ENCODE data around the gene MT2A. TPM values are rescaled to one million over a fixed set of nuclear protein-coding genes. Genes with fewer than 3 reads are reported as not detected.

Gene MT2A
- total and polyA plus RNA-seq, 2 of the 13 experiments (the other 11 are each of a cell fraction or from before 2014, with no cell fraction given): 135 to 371 TPM

GRCh38 chr16:56606476-56607108 lies 1.8 kb upstream of the MT2A start (continued):
- TF ChIP-seq NFIB (CRISPR knock-in tag; IDR thresholded peaks at IDR 0.05; ENCODE audit: borderline replicate concordance) (no peak), NFIC (IDR thresholded peaks at IDR 0.05; ENCODE audit: low read length) (peak; percentile 71; the same call in 1 of the 2 replicates), GFI1 (CRISPR knock-in tag; IDR thresholded peaks at IDR 0.05; ENCODE audit: borderline replicate concordance) (peak; percentile 51; the same call in 1 of the 2 replicates), ZBTB7A (CRISPR knock-in tag; IDR thresholded peaks at IDR 0.05) (no peak), SAP130 (CRISPR knock-in tag; IDR thresholded peaks at IDR 0.05; ENCODE audit: low read depth) (no peak; the same call in 1 of the 2 replicates), TRIM22 (IDR thresholded peaks at IDR 0.05) (no peak), RAD21 (CRISPR knock-in tag; IDR thresholded peaks at IDR 0.05) (no peak), ZNF136 (CRISPR knock-in tag; IDR thresholded peaks at IDR 0.05; ENCODE audit: low read depth) (peak; percentile 75; the same call in 1 of the 2 replicates), ZNF569 (CRISPR knock-in tag; IDR thresholded peaks at IDR 0.05; ENCODE audit: borderline replicate concordance) (no peak)

GRCh38 chr16:56607109-56607618 lies 1.2 kb upstream of the MT2A start:
- in situ Hi-C loops (cut with HindIII; ENCODE audit: extremely low pct_ligation_motif_present, low pct_unique_long_range_greater_than_20kb) (no loop called here), intact Hi-C loops (cut with micrococcal nuclease; ENCODE audit: unreplicated experiment) (loop anchor here (1.0 to 10.0 kb wide), 3 partner anchors 48 to 258 kb away; partner anchors contain the start of genes MT1B, MT1F and SLC12A3)
- Histone ChIP-seq H3K4me1 (ENCODE audit: insufficient read depth, low read length) (peaks cover 72% of the 10 kb centered on the region), H3K9me3 (ENCODE audit: low read length) (no peaks in the 10 kb centered on the region), H3K27ac (ENCODE audit: extremely low read length, insufficient read depth, low read length) (peak overlapping the region; percentile 93), H4K20me1 (ENCODE audit: insufficient read depth, low read length) (no peaks in the 10 kb centered on the region), H3K4me2 (ENCODE audit: low read depth, low read length) (peak overlapping the region; percentile 91), H3K4me3 (replicated peaks in 1 of 3; ENCODE audit: insufficient read depth in 1 of 3, low read depth in 2 of 3, low read length in 3 of 3) (peak overlapping the region; percentile 75 to 84 (median 78)), H2AFZ (ENCODE audit: low read length) (no peak overlapping the region), H3K9ac (ENCODE audit: insufficient read depth, low read depth, low read length) (peak overlapping the region; percentile 79), H3K27me3 (ENCODE audit: control insufficient read depth in 1 of 2, insufficient read depth in 2 of 2, low read length in 2 of 2) (peaks cover 0 to under 1% of the 10 kb centered on the region in 2 experiments; a peak in 1 of 5 replicates), H3K36me3 (replicated peaks in 1 of 2; ENCODE audit: control insufficient read depth in 1 of 2, insufficient read depth in 2 of 2, low read length in 2 of 2) (no peaks in the 10 kb centered on the region), H3K79me2 (ENCODE audit: insufficient read depth, low read length) (no peaks in the 10 kb centered on the region)
- 4% methylated on average over 14 of the region's 14 CpGs for WGBS (ENCODE audit: low lambda C conversion rate)
- BruUV-seq (replicated peaks): no TSS peak
- ATAC-seq (peak; percentile 57), DNase-seq (ENCODE audit: low spot score) (no peak), FAIRE-seq (no peak)
- ChIA-PET POLR2A (interaction anchor here (0.7 to 3.4 kb wide), 21 partner anchors 11 to 765 kb away, joined by 3 to 39 read pairs (median 4); partner anchors contain the start of genes CX3CL1, HERPUD1, MT1E and MT1G), CTCF (ENCODE audit: low intra/inter-chr PET ratio, low total read pairs) (no interaction called here)
- TF ChIP-seq ZBTB33 (CRISPR knock-in tag; IDR thresholded peaks at IDR 0.05) (peak; percentile 79; the same call in 1 of the 2 replicates), MEIS1 (CRISPR knock-in tag; IDR thresholded peaks at IDR 0.05; ENCODE audit: borderline replicate concordance) (peak; percentile 78), TEF (CRISPR knock-in tag; IDR thresholded peaks at IDR 0.05) (0 out of 2 replicates have a peak, but pooled peaks have one; percentile 10), BCL3 (CRISPR knock-in tag; IDR thresholded peaks at IDR 0.05) (peak; percentile 96), RFX3 (CRISPR knock-in tag; IDR thresholded peaks at IDR 0.05) (no peak), HNF4G (IDR thresholded peaks at IDR 0.05; ENCODE audit: borderline replicate concordance, low read depth, low read length) (no peak), HNF4G (CRISPR knock-in tag; IDR thresholded peaks at IDR 0.05; ENCODE audit: borderline replicate concordance, low read depth) (0 out of 2 replicates have a peak, but pooled peaks have one; percentile 3), ZNF556 (CRISPR knock-in tag; IDR thresholded peaks at IDR 0.05; ENCODE audit: borderline replicate concordance) (no peak)
